ENCODE results near the gene USB1. TPM values are rescaled to one million over a fixed set of nuclear protein-coding genes. Genes with fewer than 3 reads are reported as not detected.
"Not testable (repeated sequence)": the region's sequence is repeated elsewhere in the genome, so short reads cannot be mapped to it uniquely, and the experiment has no call there.

The USB1 gene
- total and polyA plus RNA-seq, 9 donors, result 8.5 to 30.7 (median 22.5) TPM

- Histone ChIP-seq H3K36me3 (no peaks in the 10 kb centered on the region), H3K27ac (no peak overlapping the region), H3K4me3 (no peak overlapping the region), H3K27me3 (no peaks in the 10 kb centered on the region), H3K4me1 (ENCODE audit: insufficient read depth) (no peaks in the 10 kb centered on the region), H3K9me3 (no peaks in the 10 kb centered on the region)
- intact Hi-C loops (cut with DNase I), result no loop called here
- 52 to 68% (median 61%) methylated on average over 4 of the region's 4 CpGs for WGBS, 3 donors
- TF ChIP-seq EP300 (IDR thresholded peaks at IDR 0.05), result no peak
- TF ChIP-seq CTCF (IDR thresholded peaks at IDR 0.05), result no peak
- TF ChIP-seq POLR2A (IDR thresholded peaks at IDR 0.05), result no peak
- no peak for DNase-seq
These were observed 28.9 kb upstream of the USB1 start for GRCh38 chr16:57972306-57972705.

GRCh38 chr16:57976331-57976796 lies 24.8 kb upstream of the USB1 start:
- no peak overlapping the region for H3K4me3 ChIP-seq
- 69 to 79% (median 72%) methylated on average over 2 of the region's 2 CpGs for WGBS, 3 donors
- H3K9me3 ChIP-seq, result no peaks in the 10 kb centered on the region
- no peaks in the 10 kb centered on the region for H3K36me3 ChIP-seq
- H3K27me3 ChIP-seq, result no peaks in the 10 kb centered on the region
- no peaks in the 10 kb centered on the region for H3K4me1 ChIP-seq (ENCODE audit: insufficient read depth)
- no peak for TF ChIP-seq CTCF (IDR thresholded peaks at IDR 0.05)
- TF ChIP-seq EP300 (IDR thresholded peaks at IDR 0.05), result no peak
- no peak for TF ChIP-seq POLR2A (IDR thresholded peaks at IDR 0.05)
- no peak overlapping the region for H3K27ac ChIP-seq
- intact Hi-C loops (cut with DNase I), result no loop called here
- DNase-seq, result no peak

GRCh38 chr16:57977418-57978069 lies 23.7 kb upstream of the USB1 start:
- no peaks in the 10 kb centered on the region for H3K4me1 ChIP-seq (ENCODE audit: insufficient read depth)
- WGBS, 3 donors, result 81 to 83% (median 83%) methylated on average over 12 of the region's 12 CpGs

GRCh38 chr16:57978070-57978465 lies 23.1 kb upstream of the USB1 start:
- intact Hi-C loops (cut with DNase I); H3K36me3 ChIP-seq; H3K4me1 ChIP-seq (ENCODE audit: insufficient read depth); H3K9me3 ChIP-seq; DNase-seq; H3K27ac ChIP-seq; H3K4me3 ChIP-seq; H3K27me3 ChIP-seq: not testable (repeated sequence)
- WGBS, 3 donors, result 92 to 97% (median 94%) methylated on average over 2 of the region's 2 CpGs

More at GRCh38 chr16:57977418-57978069, 23.7 kb upstream of the USB1 start:
- H3K36me3 ChIP-seq, result no peaks in the 10 kb centered on the region
- H3K27me3 ChIP-seq, result no peaks in the 10 kb centered on the region
- no peak overlapping the region for H3K4me3 ChIP-seq
- TF ChIP-seq EP300 (IDR thresholded peaks at IDR 0.05) (no peak), CTCF (IDR thresholded peaks at IDR 0.05) (no peak), POLR2A (IDR thresholded peaks at IDR 0.05) (no peak)
- intact Hi-C loops (cut with DNase I), result no loop called here
- H3K9me3 ChIP-seq, result no peaks in the 10 kb centered on the region
- no peak for DNase-seq
- H3K27ac ChIP-seq, result no peak overlapping the region

- intact Hi-C loops (cut with DNase I), result no loop called here
- H3K4me3 ChIP-seq, result no peak overlapping the region
- no peak for DNase-seq
- no peaks in the 10 kb centered on the region for H3K27me3 ChIP-seq
- TF ChIP-seq POLR2A (IDR thresholded peaks at IDR 0.05) (no peak), EP300 (IDR thresholded peaks at IDR 0.05) (no peak), CTCF (IDR thresholded peaks at IDR 0.05) (no peak)
- no peaks in the 10 kb centered on the region for H3K4me1 ChIP-seq (ENCODE audit: insufficient read depth)
- no peaks in the 10 kb centered on the region for H3K36me3 ChIP-seq
- WGBS, 3 donors, result 84 to 88% (median 86%) methylated on average over 11 of the region's 11 CpGs
- H3K27ac ChIP-seq, result no peak overlapping the region
- H3K9me3 ChIP-seq, result no peaks in the 10 kb centered on the region
These were observed 22.1 kb upstream of the USB1 start for GRCh38 chr16:57979006-57979585.
